ENCODE measurements around the gene NFIX.
"Not testable (repeated sequence)": the region's sequence is repeated elsewhere in the genome, so short reads cannot be mapped to it uniquely, and the experiment has no call there.

The NFIX gene

GRCh38 chr19:12959481-12959880 lies 35.8 kb upstream of the NFIX start:
- DNase-seq (ENCODE audit: low spot score) = no peak

- DNase-seq (ENCODE audit: low spot score) = peak; percentile 84
Observed at GRCh38 chr19:12965017-12965811, 30.1 kb upstream of the NFIX start.

- no peak for DNase-seq (ENCODE audit: low spot score)
Observed at GRCh38 chr19:12965812-12966135, 29.5 kb upstream of the NFIX start.

DNA sequence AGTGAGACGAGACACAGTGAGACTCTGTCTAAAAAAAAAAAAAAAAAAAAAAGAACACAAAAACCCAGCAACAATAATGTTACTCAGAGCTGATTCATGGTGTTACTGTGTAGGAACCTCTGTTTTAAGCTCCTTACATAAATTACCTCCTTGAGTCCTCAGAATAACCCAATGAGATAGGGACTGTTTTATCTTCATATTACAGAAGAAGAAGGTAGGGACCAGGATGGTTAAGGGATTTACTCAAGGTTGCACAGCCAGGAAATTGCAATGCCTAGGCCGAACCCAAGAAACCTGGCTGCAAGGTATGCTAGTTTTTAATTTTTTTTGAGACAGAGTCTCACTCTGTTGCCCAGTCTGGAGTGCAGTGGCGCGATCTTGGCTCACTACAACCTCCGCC lies 27.4 kb upstream of the NFIX start:
- DNase-seq (ENCODE audit: low spot score) = no peak

DNA sequence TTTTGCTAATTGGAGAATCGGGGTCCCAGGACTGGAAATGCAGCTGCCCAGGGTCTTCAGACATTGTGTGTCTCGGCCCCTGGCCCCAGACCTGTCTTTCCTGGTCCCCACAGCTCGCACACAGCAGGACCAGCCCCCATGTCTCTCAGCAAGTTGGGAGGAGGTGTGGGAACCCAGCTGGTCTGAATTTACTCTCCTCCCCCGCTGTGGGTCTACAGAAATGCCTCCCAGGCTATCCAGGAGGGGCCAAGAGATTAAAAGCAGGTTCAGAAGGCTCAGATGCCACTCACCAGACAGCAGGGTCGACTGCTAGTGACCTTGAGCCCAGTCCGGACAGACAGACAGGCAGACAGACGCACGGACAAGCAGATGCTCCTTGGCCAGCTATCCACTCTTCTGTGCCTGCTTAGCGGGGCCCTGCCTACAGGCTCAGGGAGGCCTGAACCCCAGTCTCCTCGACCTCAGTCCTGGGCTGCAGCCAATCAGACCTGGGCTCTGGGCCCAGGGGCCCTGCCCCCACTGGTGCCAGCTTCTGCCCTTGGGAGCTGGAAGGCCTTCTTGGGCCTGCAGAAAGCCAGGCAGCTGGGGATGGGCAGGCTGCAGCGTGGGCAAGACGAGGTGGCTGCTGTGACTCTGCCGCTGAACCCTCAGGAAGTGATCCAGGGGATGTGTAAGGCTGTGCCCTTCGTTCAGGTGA lies 25.8 kb upstream of the NFIX start, which contains the start of gene DAND5:
TSS of gene DAND5 (plus strand) at position 285 of the 697 bp plus-strand sequence. CDS start at position 370, 85 bp downstream.
- DNase-seq (ENCODE audit: low spot score) = no peak

- DNase-seq (ENCODE audit: low spot score) = no peak
Observed at GRCh38 chr19:12970070-12970820, 25.0 kb upstream of the NFIX start.

- no peak for DNase-seq (ENCODE audit: low spot score)
Observed at GRCh38 chr19:12973236-12973635, 22.0 kb upstream of the NFIX start.

DNA sequence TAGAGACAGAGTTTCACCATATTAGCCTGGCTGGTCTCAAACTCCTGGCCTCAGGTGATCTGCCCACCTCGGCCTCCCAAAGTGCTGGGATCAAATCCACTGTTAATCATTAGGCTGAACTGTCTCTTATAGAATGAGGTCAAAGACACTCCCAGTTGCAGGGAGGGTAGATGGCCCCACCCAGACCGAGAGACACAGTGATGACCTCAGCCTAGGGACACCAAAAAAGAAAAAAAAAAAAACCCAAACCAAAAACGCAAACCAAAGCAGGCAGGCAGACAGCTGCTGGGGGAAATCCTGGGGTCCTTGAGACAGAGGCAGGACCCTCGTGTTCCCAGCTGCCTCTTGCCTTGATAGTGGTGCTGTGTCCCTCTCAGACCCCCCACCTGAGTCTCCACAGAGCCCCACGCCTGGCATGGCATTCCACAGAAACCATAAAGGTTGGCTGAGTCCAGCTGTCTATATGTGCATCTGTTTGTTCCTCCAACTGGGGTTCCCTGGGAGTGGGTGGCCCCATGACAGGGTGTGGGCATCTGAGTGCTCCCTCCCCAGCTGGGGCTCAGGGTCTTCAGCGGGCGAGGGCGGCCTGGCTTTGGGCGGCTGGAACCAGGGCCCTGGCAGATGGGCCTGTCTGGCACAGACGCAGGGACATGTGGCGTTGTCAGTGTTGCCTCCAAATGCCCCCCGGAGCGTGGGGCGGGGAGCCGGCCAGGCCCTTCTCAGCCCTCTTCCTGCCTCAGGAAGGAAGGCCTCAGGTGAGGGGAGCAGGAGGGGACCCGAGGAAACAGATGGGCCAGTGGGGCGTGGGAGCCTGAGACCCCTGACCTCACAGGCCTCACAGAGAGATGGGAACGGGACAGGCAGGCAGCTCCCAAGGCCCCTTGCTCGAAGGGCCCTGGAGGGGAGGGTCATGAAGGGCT lies 20.7 kb upstream of the NFIX start:
- DNase-seq (ENCODE audit: low spot score) = no peak

- no peak for DNase-seq (ENCODE audit: low spot score)
Observed at GRCh38 chr19:12975221-12975741, 20.0 kb upstream of the NFIX start.

DNA sequence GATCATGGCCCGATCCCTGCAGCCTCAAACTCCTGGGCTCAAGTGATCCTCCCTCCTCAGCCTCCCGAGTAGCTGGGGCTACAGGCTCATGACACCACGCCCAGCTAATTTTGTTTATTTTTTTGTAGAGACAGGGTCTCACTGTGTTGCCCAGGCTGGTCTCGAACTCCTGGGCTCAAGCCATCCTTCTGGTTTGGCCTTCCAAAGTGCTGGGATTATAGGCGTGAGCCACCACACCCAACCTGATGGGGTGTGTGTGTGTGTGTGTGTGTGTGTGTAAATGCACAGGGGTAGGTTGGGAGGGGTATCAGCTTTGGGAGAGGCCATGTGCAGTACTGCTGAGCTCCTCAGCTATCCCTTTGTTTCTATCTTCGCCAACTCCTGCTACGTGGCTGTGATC lies 19.2 kb upstream of the NFIX start:
- DNase-seq (ENCODE audit: low spot score) = not testable (repeated sequence)

- no peak for DNase-seq (ENCODE audit: low spot score)
Observed at GRCh38 chr19:12979974-12980373, 15.3 kb upstream of the NFIX start.

DNA sequence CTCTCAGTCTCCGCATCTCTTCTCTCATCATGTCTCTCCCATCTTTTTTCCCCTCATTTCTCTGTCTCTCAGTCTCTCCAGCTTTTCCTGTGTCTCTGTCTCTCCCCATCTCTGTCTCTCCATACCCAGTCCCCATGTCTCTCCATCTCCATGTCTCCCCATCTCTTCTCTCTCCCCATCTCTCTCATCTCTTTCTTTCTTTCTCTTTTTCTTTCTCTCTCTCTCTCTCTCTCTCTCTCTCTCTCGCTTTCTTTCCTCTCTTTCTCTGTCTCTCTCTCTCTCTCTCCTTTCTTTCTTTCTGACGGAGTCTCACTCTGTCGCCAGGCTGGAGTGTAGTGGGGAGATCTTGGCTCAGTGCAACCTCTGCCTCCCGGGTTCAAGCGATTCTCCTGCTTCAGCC lies 12.6 kb upstream of the NFIX start:
- no peak for DNase-seq (ENCODE audit: low spot score)

DNA sequence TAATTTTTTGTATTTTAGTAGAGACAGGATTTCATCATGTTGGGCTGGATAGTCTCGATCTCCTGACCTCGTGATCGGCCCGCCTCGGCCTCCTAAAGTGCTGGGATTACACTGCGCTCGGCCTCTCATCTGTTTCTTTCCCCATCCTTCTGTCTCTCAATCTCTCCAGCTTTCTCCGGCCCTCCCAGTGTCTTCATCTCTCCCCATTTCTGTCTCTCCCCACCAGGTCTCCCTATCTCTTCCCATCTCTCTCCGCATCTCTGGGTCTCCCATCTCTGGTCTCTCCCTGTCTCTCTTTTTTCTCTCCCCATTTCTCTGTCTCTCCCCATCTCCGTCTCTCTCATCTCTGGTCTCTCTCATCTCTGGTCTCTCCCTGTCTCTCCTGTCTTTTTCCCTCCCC lies 12.2 kb upstream of the NFIX start:
- no peak for DNase-seq (ENCODE audit: low spot score)

DNA sequence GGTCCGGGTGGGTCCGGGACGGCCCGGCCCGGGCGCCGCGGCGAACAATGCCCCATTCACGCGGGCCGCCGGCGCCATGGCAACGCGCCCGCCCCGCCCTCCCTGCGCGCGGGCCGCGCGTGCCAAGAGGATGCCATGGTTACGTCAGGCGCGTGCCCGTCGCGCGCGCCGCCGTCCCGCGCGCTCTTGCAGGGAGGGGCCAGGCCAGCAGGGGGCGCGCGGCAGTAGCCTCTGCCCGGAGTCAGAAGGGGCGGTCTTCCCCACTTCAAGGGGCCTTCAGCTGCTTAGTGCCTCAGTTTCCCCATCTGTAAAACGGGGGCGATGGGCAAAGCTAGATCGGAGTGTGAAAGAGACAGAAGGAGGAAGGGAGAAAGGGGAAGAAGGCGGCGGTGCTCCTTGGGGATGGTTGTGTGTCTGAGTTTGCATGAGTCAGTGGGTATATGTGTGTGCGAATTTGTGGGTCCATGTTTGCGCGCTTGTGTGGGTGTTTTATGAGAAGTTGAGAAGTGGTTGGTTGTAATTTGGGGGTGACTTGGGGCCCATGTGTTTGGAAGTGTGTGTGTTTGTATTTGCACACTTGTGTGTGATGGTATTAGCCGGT lies 11.6 kb upstream of the NFIX start:
- peak; percentile 81 for DNase-seq (ENCODE audit: low spot score)

- peak; percentile 19 for DNase-seq (ENCODE audit: low spot score)
Observed at GRCh38 chr19:12984143-12984627, 11.1 kb upstream of the NFIX start.

GRCh38 chr19:12984683-12985048 lies 10.6 kb upstream of the NFIX start:
- no peak for DNase-seq (ENCODE audit: low spot score)

- DNase-seq (ENCODE audit: low spot score) = peak; percentile 25
Observed at GRCh38 chr19:12985049-12985776, 10.1 kb upstream of the NFIX start.

DNA sequence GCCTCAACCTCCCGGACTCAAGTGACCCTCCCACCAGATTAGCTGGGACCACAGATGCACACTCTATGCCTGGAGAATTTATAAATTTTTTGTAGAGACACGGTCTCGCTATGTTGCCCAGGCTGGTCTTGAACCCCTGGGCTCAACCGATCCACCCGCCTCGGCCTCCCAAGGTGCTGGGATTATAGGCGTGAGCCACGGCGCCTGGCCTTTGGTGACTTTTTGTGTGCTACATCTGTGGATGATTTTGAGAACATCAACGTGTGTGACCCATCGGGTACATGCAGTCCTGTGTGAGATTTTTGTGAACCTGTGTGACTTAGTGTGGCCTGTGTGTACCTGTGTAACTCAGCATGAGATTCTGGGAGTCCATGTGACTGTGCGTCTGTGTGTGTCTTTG lies 8.5 kb upstream of the NFIX start:
- no peak for DNase-seq (ENCODE audit: low spot score)

DNA sequence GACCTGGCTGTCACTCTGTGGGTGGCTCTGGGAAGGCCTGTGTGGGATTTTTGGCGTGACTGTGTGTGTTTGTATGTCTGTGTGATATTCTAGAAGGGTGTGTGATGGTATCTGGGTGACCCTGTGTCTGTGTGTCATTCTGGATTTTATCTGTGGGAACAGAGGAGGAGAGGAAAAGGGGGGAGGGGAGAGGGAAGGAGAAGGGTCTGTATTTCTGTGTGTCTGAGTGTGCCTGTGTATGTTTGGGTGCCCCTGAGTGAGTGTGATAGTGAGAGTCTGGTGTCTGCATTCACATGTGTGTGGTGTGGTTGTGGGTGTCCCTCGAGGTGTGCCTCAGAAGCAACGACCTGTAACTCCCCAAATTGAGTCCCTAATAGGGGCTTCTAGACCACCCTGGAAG lies 8.1 kb upstream of the NFIX start:
- DNase-seq (ENCODE audit: low spot score) = no peak

DNA sequence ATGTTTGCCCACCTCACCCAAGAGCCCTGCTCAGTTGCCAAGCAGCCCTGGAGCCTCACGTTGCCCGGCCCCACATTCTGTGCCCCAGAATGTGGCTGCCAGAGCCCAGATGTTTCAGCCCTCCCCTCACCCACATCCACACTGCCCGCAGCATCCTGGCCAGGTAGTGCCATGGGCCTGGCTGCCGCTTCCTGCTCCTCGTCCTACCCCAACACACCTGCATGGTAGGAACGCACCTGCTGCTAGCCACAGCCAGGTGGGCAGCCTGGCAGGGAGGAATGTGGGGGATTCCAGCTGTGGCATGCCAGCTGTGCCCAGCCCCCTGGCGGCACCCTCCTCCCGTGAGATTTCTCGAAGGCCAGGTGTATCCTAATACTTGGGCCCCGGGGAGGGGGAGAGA lies 7.5 kb upstream of the NFIX start:
- DNase-seq (ENCODE audit: low spot score) = no peak

All from CD4-positive, alpha-beta T cell treated with Interleukin-2 at 100 ng/mL for 4 hours (primary cell).